HepG2 (cell line): ENCODE results near the gene SFXN5. TPM values are rescaled to one million over a fixed set of nuclear protein-coding genes. Genes with fewer than 3 reads are reported as not detected.

Experiments
- ATAC-seq: fragments of 200-7000 bp; cut with Tn5 transposase; 3 replicates; pipeline ENCODE4 v1.9.1; 2020; ENCODE audit warnings: mild to moderate bottlenecking, moderate library complexity
- BruUV-seq: library from RNA; stranded (reverse); fragments of 400-500 nt; replicated peaks from 2 replicates; lab custom pipeline; 2021; lab: Mats Ljungman, UMichigan
- CTCF ChIA-PET: fragments of 300-600 bp; formaldehyde crosslinking; extraction: SDS; loops from one replicate; lab custom pipeline; 2021; ENCODE audit warnings: low total read pairs, inconsistent platforms, low intra/inter-chr PET ratio; lab: Yijun Ruan, JAX
- POLR2A ChIA-PET: fragments of 350-600 bp; sonication (Branson Sonifier 250); formaldehyde crosslinking; loops from one replicate; lab custom pipeline; 2020; ENCODE audit warnings: antibody characterized with exemption, inconsistent platforms; lab: Yijun Ruan, JAX
- DNase-seq: peaks from one replicate; pipeline ENCODE4 v3.0.0-alpha.2; 2015; ENCODE audit warnings: low spot score
- FAIRE-seq: peaks from 3 replicates; lab custom pipeline; 2011; peaks lifted over from hg19 to GRCh38; lab: Jason Lieb, UNC
- H2AFZ ChIP-seq: one replicate; pipeline ENCODE4 v1.6.1; 2011; ENCODE audit warnings: low read length, inconsistent platforms
- H3K27ac ChIP-seq: fragments of 300-600 bp; 3 replicates; pipeline ENCODE4 v1.8.0; 2011; ENCODE audit warnings: mixed run types, mild to moderate bottlenecking, mixed read lengths, low read length, inconsistent platforms; ENCODE audit not compliant: insufficient read depth; ENCODE audit errors: extremely low read length
- H3K27me3 ChIP-seq, 2 experiments: fragments of 200-600 bp in 1 of 2; 2 replicates in 1 of 2; 3 replicates in 1 of 2; pipeline versions ENCODE4 v1.6.0 to v1.8.0; 2011; ENCODE audit warnings: low read length in 2 of 2, mild to moderate bottlenecking in 2 of 2, moderate library complexity in 2 of 2, inconsistent platforms in 1 of 2; ENCODE audit not compliant: insufficient read depth in 2 of 2, control insufficient read depth in 1 of 2
- H3K36me3 ChIP-seq, 2 experiments: fragments of 200-600 bp in 1 of 2; replicated peaks in 1 of 2; 2 replicates in 1 of 2; 3 replicates in 1 of 2; pipeline versions ENCODE4 v1.5.1 to v1.8.0; 2011; ENCODE audit warnings: low read length in 2 of 2, inconsistent platforms in 1 of 2; ENCODE audit not compliant: insufficient read depth in 2 of 2, control insufficient read depth in 1 of 2
- H3K4me1 ChIP-seq: 2 replicates; pipeline ENCODE4 v1.5.1; 2012; ENCODE audit warnings: low read length, inconsistent platforms; ENCODE audit not compliant: insufficient read depth
- H3K4me2 ChIP-seq: 2 replicates; pipeline ENCODE4 v1.6.0; 2011; ENCODE audit warnings: low read depth, low read length, inconsistent platforms
- H3K4me3 ChIP-seq, 3 experiments: fragments of 200-600 bp in 1 of 3; sonication (generic), shearing (Covaris generic) in 1 of 3; replicated peaks in 1 of 3; 2 replicates each; pipeline ENCODE4 v1.5.1; 2011 to 2016; ENCODE audit warnings: low read length in 3 of 3, inconsistent platforms in 2 of 3, low read depth in 2 of 3, mild to moderate bottlenecking in 2 of 3, control low read depth in 1 of 3, mixed read lengths in 1 of 3; ENCODE audit not compliant: insufficient read depth in 1 of 3
- H3K79me2 ChIP-seq: one replicate; pipeline ENCODE4 v1.6.1; 2011; ENCODE audit warnings: low read length, inconsistent platforms; ENCODE audit not compliant: insufficient read depth
- H3K9ac ChIP-seq: 2 replicates; pipeline ENCODE4 v1.6.0; 2011; ENCODE audit warnings: mild to moderate bottlenecking, low read depth, low read length, inconsistent platforms; ENCODE audit not compliant: insufficient read depth
- H3K9me3 ChIP-seq: 2 replicates; pipeline ENCODE4 v1.5.1; 2012; ENCODE audit warnings: mild to moderate bottlenecking, low read length
- H4K20me1 ChIP-seq: 2 replicates; pipeline ENCODE4 v1.6.0; 2011; ENCODE audit warnings: inconsistent platforms, mild to moderate bottlenecking, low read length, moderate library complexity; ENCODE audit not compliant: insufficient read depth
- FOXJ3 ChIP-seq: sonication (generic); formaldehyde crosslinking; IDR thresholded peaks from 2 replicates; pipeline ENCODE4 v1.4.0; 2020; ENCODE audit warnings: missing genetic modification reagents, mild to moderate bottlenecking, borderline replicate concordance
- GATAD2A ChIP-seq: IDR thresholded peaks from 2 replicates; pipeline ENCODE4 v1.6.1; 2016
- GMEB1 ChIP-seq: sonication (generic); formaldehyde crosslinking; IDR thresholded peaks from 2 replicates; pipeline ENCODE4 v1.5.1; 2020; ENCODE audit warnings: missing genetic modification reagents, mild to moderate bottlenecking, borderline replicate concordance
- HNF1A ChIP-seq, 2 experiments: sonication (generic) in 1 of 2; formaldehyde crosslinking in 1 of 2; IDR thresholded peaks; 2 replicates each; pipeline versions ENCODE4 v1.4.0 to v1.6.1; 2016 to 2020; ENCODE audit warnings: borderline replicate concordance in 1 of 2, low read depth in 1 of 2, mild to moderate bottlenecking in 1 of 2, missing genetic modification reagents in 1 of 2
- HOXA9 ChIP-seq: sonication (generic); formaldehyde crosslinking; IDR thresholded peaks from 2 replicates; pipeline ENCODE4 v1.8.1; 2022; ENCODE audit warnings: missing genetic modification reagents, mild to moderate bottlenecking, moderate library complexity, borderline replicate concordance
- JARID2 ChIP-seq: sonication (generic); formaldehyde crosslinking; IDR thresholded peaks from 2 replicates; pipeline ENCODE4 v1.8.1; 2023; ENCODE audit warnings: missing genetic modification reagents, inconsistent platforms; ENCODE audit not compliant: insufficient replicate concordance
- ZBTB14 ChIP-seq: sonication (generic); formaldehyde crosslinking; IDR thresholded peaks from 2 replicates; pipeline ENCODE4 v1.4.0; 2020; ENCODE audit warnings: missing genetic modification reagents
- ZC3H4 ChIP-seq: sonication (generic); formaldehyde crosslinking; IDR thresholded peaks from 2 replicates; pipeline ENCODE4 v1.4.0; 2020; ENCODE audit warnings: missing genetic modification reagents, borderline replicate concordance
- ZNF30 ChIP-seq: sonication (generic); formaldehyde crosslinking; IDR thresholded peaks from 2 replicates; pipeline ENCODE4 v1.5.0; 2020; ENCODE audit warnings: mild to moderate bottlenecking, missing genetic modification reagents
- ZNF549 ChIP-seq: sonication (generic); formaldehyde crosslinking; IDR thresholded peaks from 2 replicates; pipeline ENCODE4 v1.5.0; 2020; ENCODE audit warnings: missing genetic modification reagents
- ZNF563 ChIP-seq: sonication (generic); formaldehyde crosslinking; IDR thresholded peaks from 2 replicates; pipeline ENCODE4 v1.8.0; 2022; ENCODE audit warnings: mild to moderate bottlenecking, moderate library complexity, missing genetic modification reagents
- ZNF598 ChIP-seq: sonication (generic); formaldehyde crosslinking; IDR thresholded peaks from 2 replicates; pipeline ENCODE4 v1.5.1; 2020; ENCODE audit warnings: mild to moderate bottlenecking, missing genetic modification reagents, borderline replicate concordance
- ZNF800 ChIP-seq: sonication (generic); formaldehyde crosslinking; IDR thresholded peaks from 2 replicates; pipeline ENCODE4 v1.4.0; 2020; ENCODE audit warnings: missing genetic modification reagents
- WGBS: methylation state at CpG from one replicate; pipeline ENCODE4 v1.1.6; 2017; ENCODE audit warnings: low lambda C conversion rate; 5-methylcytosine and 5-hydroxymethylcytosine counted together
- in situ Hi-C: cut with HindIII; loops from 2 replicates; pipeline ENCODE4 v1.10.0; 2017; ENCODE audit warnings: low pct_unique_long_range_greater_than_20kb; ENCODE audit not compliant: extremely low pct_ligation_motif_present
- intact Hi-C: fragments of 100-400 bp; cut with micrococcal nuclease; formaldehyde crosslinking; loops from one replicate; pipeline ENCODE4 v1.10.0; 2022; ENCODE audit not compliant: unreplicated experiment
- polyA plus RNA-seq, 8 experiments: library from polyadenylated mRNA; depleted of rRNA in 3 of 8; stranded (reverse) in 7 of 8; unstranded in 1 of 8; fragments of >200 nt; fragmentation: Illumina TruSeq in 4 of 8; extraction: Trizol in 4 of 8; gene quantifications; 2 replicates each; pipeline versions ENCODE4 v1.2.1 to v1.2.3, GENCODE V29; 2011 to 2016; ENCODE audit warnings: low read depth in 4 of 8, missing spikeins in 1 of 8, mixed read lengths in 1 of 8; ENCODE audit not compliant: insufficient read depth in 1 of 8
- total RNA-seq, 5 experiments: library from RNA; depleted of rRNA; stranded (reverse); fragments of >200 nt; fragmentation: Illumina TruSeq; extraction: Trizol; gene quantifications; 2 replicates each; pipeline ENCODE4 v1.2.3, GENCODE V29; 2016; ENCODE audit warnings: low read depth in 1 of 5

Gene SFXN5
- total and polyA plus RNA-seq, 2 of the 13 experiments (the other 11 are each of a cell fraction or from before 2014, with no cell fraction given) = 34.9 to 37.4 TPM

- TF ChIP-seq HNF1A (IDR thresholded peaks at IDR 0.05; ENCODE audit: low read depth) (no peak), HNF1A (CRISPR knock-in tag; IDR thresholded peaks at IDR 0.05; ENCODE audit: borderline replicate concordance) (no peak), ZC3H4 (CRISPR knock-in tag) (0 out of 2 replicates have a peak, but pooled peaks have one; percentile 38), ZNF563 (CRISPR knock-in tag) (0 out of 2 replicates have a peak, but pooled peaks have one; percentile 53)
Observed at GRCh38 chr2:73031095-73031678, 40.3 kb downstream of the SFXN5 start (continued).

- ATAC-seq (no peak), DNase-seq (no peak), FAIRE-seq (no peak)
- WGBS = over 99% methylated on average over 10 of the region's 10 CpGs
- CTCF ChIA-PET = no interaction called here
- Histone ChIP-seq H3K9me3 (no peaks in the 10 kb centered on the region), H3K4me3 (no peak overlapping the region), H3K4me1 (peaks cover 42% of the 10 kb centered on the region), H4K20me1 (no peaks in the 10 kb centered on the region), H2AFZ (no peak overlapping the region), H3K36me3 (peaks cover 5 to 15% of the 10 kb centered on the region in 2 experiments; a peak in 3 of 5 replicates), H3K79me2 (peaks cover 5% of the 10 kb centered on the region), H3K27me3 (no peaks in the 10 kb centered on the region), H3K9ac (no peak overlapping the region), H3K27ac (no peak overlapping the region), H3K4me2 (no peak overlapping the region)
- no TSS peak for BruUV-seq
- intact Hi-C loops = no loop called here
- POLR2A ChIA-PET = no interaction called here
- in situ Hi-C loops = no loop called here
- TF ChIP-seq FOXJ3 (CRISPR knock-in tag) = no peak
- no peak for TF ChIP-seq ZNF30 (CRISPR knock-in tag)
- no peak for TF ChIP-seq ZBTB14
- no peak for TF ChIP-seq JARID2 (CRISPR knock-in tag)
- TF ChIP-seq GMEB1 (CRISPR knock-in tag) = no peak
- no peak for TF ChIP-seq HOXA9 (CRISPR knock-in tag)
- no peak for TF ChIP-seq ZNF598
- TF ChIP-seq GATAD2A (CRISPR knock-in tag) = no peak
- no peak for TF ChIP-seq ZNF549
- no peak for TF ChIP-seq ZNF800 (CRISPR knock-in tag)
Observed at GRCh38 chr2:73028841-73029240, 42.7 kb downstream of the SFXN5 start.
